GM19193 (cell line): ENCODE measurements around the gene TMEM38A.

Source experiments
- POLR2A ChIP-seq: IDR thresholded peaks from 4 replicates; pipeline ENCODE4 v1.6.1; 2011; ENCODE audit not compliant: insufficient read depth, insufficient read length; ENCODE audit errors: extremely low read depth

TMEM38A gene

DNA sequence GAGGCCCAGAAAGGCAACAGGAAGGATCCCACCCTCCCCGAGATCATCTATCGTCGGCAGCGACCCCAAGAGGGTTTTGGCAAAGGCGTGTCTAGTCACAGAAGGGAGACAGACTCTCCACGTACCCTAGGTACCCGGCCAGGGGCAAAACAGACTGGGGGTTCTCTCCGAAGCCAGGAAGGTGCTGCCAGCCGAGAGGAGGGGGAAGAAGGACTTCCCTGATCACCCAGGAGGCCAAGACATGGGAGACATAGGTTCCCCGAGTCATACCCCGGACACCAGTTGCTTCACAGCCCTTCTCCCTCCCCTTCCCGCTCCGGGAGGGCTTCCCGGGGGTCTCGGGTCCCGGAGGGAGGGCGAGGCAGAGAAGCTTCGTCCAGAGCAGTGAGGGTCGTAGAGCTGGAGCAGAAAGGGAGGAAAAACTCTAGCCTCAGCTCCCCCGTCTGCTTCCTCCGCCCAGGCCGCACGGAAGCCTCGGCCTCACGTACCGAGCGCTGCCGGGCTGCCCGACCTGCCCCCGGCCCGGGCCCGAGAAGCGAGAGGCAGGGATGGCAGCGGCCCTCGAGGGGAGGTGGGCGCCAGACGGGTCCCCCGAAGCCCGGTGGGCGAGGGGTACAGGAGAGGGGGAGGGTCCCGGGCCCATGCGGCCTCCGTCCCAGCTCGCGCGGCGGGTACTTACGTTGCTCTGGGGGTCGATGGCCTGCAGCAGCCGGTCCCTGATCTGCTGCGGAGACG is 33.6 kb upstream of the TMEM38A start:
- no peak for TF ChIP-seq POLR2A

DNA sequence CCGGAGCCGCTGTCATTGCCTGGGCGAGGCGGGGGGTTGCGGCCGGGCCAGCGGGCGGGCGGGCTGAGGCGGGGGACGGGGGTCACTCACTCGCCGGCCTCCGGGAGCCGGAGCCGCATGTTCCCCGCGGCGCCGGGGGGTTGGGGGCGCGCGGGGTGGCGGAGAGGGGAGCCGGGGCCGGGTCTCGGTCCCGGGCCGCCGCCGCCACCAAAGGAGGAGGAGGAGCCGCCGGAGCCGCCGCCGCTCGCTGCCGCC is 33.1 kb upstream of the TMEM38A start:
- TF ChIP-seq POLR2A = no peak

DNA sequence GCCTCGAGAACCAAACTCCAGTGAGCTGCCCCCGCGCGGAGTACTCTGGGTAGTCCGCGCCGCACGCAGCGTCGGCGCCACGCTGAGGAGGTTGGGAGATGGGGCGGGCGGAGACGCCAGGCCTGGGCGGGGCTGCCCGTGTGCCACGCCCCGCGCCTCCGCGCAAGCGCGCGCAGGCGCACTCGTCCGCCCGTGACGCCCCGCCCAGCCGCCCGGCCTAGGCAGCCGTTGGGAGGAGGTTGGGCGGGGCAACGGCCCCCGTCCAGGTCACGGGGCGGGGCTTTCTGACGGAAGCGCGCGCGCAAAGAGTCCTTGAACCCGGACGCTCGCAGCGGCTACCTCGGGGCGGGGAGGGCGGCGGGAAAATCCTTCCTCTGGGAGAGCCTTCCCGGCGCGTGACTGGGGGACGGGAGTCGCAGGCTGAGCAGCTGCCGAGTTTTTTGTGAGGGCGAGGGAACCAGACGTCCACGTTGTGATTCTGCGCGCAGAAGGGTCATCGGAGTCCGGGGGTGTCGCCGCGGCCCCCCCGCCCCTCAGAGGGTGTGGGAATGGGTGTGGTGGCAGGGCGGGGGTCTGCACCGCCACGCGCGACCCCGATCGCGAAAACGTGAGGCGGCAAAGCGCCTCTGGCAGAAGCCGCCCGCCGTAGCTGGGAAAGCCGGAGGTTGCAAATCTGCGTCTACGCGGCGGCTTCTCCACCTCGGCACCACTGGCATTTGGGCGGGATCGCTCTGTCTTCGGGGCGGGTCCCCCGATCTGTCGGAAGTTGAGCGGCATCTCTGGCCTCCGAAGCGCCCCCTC is 32.6 kb upstream of the TMEM38A start, which contains the start of gene MED26:
Gene MED26 (minus strand): TSS at position 22 of the 801 bp plus-strand sequence. CDS start 261 bp downstream, outside the sequence.
- TF ChIP-seq POLR2A = peak; percentile 91

DNA sequence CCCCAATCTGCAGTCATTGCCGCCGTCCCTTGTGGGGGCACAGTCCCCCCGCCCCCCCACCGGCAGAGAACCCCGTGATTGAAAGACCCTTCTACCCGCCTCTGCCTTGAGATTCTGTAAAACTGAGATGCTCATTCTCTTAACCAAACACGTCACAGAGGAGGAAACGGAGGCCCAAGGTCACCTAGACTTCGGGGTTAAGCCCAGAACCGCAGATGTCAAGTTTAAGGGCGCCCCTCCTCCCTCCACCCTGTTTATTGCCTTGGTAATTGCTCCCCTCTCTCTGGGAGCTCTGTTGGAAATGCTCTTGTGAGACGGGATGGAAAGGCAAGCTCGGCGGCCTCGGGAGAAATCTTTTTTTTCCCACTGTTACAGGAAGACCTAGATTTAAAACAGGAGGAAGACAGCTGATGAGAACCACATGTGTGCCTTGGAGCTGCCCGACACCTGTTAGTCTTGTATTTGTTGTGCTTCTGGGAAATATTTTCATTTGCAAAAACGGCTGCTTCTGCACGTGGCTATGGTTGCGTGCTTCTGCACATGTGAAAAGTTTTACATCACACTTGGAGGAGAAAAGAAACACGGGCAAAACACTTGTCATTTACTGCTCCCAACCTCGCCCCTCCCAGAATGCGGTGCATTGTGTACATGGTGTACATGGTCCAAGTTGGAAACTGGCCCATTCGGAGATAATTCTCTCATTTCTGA is 31.8 kb upstream of the TMEM38A start:
- no peak for TF ChIP-seq POLR2A

DNA sequence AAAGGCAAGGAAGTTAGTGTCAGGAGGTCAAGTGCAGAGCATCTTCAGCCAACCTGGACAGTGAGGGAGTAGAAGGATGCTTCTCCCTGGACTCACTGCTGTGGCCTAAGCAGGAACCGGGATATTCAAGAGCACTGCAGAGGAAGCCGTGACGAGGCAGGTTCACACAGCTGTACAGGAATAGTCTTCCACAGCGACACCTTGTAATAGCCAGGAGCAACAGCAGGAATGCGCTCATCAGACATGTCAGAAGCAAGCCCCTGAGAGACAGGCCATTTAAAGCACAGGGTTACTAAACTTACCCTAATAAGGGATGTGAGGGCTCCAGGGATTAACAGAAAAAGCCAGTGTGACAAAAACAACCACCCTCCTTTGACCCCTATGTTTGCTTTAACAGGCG is 29.5 kb upstream of the TMEM38A start:
- TF ChIP-seq POLR2A = no peak

DNA sequence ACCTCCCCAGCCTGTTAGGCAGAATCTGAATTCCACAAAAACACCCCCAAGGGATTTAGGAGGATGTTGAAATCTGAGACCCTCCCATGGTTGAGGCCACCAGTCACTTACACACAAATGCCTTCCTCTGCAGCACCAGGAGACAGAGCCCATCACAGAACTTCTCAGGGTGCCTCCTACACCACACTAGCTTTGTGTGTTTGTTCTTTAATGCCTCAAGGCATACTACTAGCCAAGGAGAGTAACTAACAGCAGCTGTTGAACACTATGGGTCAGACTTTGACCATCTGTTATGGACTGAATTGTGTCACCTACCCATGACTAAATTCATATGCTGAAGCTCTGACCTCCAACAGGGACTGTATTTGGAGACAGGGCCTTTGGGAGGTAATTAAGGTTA is 23.4 kb upstream of the TMEM38A start:
- no peak for TF ChIP-seq POLR2A

DNA sequence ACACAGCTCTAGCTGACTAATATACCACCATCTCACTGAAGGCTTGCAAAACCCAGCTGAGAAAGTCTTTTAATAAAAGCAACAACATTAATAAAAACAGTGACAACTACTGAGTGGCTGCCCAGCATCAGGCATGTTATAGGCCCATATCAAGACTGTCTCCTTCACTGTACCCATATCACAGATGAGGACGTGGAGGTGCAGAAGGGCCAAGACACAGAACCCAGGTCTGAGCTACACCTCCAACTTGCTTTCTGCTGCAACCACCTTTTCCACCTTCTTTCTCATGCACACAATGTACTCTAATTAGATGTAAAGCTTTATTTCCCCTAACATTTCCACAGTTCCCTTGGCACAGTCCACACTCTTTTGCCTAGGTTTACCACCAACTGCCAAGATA is 22.3 kb upstream of the TMEM38A start:
- TF ChIP-seq POLR2A = no peak

DNA sequence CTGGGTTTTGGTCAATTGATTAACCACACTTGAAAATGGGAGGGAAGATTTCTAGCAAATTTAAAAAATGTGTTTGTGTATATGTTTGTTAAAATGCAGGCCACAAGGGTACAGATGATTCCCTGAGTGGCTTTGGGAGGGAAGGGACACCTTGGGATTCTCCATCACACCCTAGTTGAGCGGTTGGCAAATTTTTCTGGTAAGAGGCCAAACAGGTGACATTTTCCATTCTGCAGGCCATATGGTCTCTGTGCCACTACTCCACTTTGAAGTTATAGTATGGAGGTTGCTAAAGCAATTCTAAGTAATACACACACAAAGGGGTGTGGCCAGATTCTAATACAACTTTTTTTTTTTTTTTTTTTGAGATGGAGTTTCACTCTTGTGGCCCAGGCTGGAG is 20.0 kb upstream of the TMEM38A start:
- TF ChIP-seq POLR2A = no peak

DNA sequence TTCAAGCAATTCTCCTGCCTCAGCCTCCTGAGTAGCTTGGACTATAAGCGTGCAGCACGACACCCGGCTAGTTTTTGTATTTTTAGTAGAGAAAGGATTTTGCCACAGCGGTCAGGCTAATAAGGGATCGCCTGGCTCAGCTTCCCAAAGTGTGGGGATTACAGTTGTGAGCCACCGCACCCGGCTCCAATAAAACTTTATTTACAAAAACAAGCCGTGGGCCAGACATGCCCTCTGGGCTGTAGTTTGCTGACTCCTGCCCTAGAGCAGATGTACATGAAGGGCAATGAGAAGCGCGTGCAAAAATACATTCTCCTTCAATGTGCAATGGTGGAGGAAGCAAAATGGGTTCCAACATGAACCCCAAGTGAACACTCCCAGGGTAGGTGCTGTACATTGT is 19.2 kb upstream of the TMEM38A start:
- no peak for TF ChIP-seq POLR2A

DNA sequence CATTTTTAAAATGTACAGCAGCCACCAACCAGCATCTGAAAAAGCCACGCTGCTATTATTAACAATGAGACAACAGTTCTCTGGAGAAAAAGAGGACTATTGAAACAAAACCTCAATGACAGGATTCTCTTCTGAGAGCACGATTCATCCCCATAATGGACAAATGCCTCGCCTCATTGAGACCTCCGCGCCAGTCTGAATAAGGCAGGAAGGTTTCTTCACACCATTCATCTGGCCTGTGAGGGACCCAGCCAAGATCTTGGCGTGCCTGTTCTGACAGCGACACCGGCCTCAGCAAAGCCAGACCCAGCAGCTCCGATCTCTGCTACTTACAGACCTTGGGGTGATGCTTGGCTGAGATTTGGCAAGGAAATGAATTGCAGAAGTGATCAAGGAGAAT is 15.8 kb upstream of the TMEM38A start:
- TF ChIP-seq POLR2A = no peak

DNA sequence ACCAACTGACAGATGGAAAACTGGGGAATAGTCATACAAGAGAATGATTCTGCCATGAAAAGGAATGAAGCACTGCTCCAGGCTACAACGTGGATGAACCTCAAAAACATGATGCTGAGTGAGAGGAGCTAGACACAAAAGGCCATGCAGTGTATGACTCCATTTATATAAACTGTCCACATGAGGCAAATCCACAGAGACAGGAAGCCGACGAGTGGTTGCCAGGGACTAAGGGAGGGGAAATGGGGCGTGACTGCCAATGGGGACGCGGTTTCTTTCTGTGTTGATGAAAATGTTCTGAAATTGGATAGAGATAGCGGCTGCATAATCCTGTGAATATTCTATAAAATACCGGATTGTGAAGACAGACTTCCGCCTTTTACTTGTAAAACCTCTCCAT is 11.2 kb upstream of the TMEM38A start:
- no peak for TF ChIP-seq POLR2A

DNA sequence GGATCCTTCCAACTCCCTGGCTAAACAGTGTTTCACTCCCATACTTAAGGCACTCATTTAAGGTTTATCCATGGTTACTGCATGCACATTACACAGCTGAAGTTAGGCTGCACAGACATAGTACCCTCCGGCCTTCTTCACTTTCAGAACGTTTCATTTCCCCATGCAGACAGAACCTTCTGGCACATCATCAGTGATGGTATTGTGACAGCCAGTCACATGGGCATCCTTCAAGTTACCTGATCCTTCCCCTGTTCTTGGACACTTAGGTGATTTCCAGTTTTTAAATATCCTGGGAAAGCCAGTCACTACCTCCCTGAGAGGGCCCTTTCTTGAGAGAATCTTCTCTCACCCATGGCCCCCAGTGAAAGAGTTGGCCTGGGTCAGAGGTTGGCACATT is 10.1 kb upstream of the TMEM38A start:
- TF ChIP-seq POLR2A = no peak

DNA sequence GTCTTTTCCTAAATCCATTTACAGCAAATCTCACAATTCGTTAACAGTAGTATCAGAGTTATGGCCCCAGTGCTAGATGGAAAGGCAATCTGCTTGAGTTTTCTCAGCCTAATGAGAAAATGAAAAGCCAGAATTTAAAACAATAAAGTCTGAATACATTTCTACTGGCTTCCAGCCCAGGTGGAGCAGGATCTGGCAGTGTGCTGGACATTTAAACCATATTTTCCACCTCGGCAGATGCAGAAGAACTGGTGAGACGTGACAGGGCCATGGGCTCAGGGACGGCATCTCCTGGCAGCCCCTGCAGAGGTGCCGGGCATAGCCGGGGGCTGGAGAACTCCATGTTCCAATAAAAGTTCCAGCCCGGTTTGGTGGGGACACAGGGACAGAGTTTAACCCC is 8.1 kb upstream of the TMEM38A start:
- no peak for TF ChIP-seq POLR2A

DNA sequence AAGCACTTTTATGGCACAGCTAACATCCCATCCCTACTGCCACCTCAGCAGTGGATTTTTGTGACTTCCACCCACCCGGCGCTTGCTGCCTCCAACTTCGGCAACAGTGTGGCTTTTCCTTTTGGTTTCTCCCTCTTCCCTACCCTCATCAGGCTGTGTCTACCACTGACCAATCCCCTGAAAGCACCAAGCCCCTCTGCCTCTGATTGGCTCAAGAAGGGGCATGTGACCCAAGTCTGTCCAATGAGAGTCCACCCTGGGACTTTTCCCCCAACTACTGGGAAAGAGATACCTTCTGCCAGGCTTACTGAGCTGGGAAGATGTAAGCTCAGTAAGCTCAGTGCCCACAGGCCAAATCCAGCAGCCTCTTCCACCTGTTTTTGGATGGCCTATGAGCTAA is 6.8 kb upstream of the TMEM38A start:
- no peak for TF ChIP-seq POLR2A

DNA sequence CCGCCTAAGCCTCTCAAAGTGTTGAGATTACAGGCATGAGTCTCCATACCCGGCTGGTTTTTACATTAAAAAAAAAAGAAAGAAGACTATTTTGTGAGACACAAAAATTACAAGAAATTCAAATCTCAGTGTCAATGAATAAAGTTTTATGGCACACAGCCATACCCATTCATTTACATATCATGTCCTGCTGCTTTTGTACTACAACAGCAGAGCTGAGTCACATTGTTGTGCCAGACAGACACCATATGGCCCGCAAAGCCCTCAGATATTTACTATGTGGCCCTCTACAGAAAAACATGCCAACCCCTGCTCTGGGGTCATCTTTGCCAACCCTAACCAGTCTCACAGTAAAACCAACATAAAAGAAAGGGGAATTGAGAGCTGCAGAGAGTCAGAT is 6.3 kb upstream of the TMEM38A start:
- TF ChIP-seq POLR2A = no peak

DNA sequence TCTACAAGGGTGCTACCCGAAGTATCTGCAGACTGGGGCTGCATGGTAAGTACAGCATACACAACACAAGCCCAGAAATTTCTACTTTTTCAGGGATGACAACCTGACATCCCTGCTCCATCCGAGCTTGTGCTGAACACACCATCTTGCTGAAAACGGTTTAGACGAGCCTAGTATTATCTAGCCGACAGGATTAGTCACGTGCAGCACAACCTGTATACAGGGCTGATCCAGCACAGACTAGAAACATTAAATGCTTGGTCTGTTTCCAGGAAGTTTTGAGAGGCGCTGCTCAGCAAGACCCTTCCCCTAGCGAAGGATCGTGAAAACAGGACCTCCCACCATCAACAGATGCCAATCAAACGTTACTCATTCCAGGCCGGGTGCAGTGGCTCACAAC is 5.2 kb upstream of the TMEM38A start:
- TF ChIP-seq POLR2A = no peak
